HG03521 (cell line): ENCODE measurements around the gene SST.

Source experiments
- ATAC-seq: cut with Tn5 transposase; IDR thresholded peaks from one replicate; pipeline ENCODE4 v1.9.1; 2021; ENCODE audit warnings: mild to moderate bottlenecking, moderate library complexity; ENCODE audit not compliant: unreplicated experiment

The SST gene

GRCh38 chr3:187636528-187636927 lies 33.7 kb downstream of the SST start:
- ATAC-seq = no peak

GRCh38 chr3:187630404-187630803 lies 39.8 kb downstream of the SST start:
- ATAC-seq = no peak

GRCh38 chr3:187629711-187630110 lies 40.5 kb downstream of the SST start:
- no peak for ATAC-seq

- ATAC-seq = no peak
Measured at GRCh38 chr3:187628169-187628568, 42.0 kb downstream of the SST start.

- no peak for ATAC-seq
Measured at GRCh38 chr3:187626581-187626980, 43.6 kb downstream of the SST start.

- ATAC-seq = no peak
Measured at GRCh38 chr3:187624588-187624987, 45.6 kb downstream of the SST start.

GRCh38 chr3:187623285-187623814 lies 46.8 kb downstream of the SST start:
- ATAC-seq = no peak

GRCh38 chr3:187621881-187622280 lies 48.3 kb downstream of the SST start:
- ATAC-seq = no peak

GRCh38 chr3:187619461-187619860 lies 50.7 kb downstream of the SST start:
- no peak for ATAC-seq
